ENCODE data around the gene MEN1. TPM values are rescaled to one million over a fixed set of nuclear protein-coding genes. Genes with fewer than 3 reads are reported as not detected.

The MEN1 gene
- polyA plus RNA-seq, 3 donors from 2014 or later: 15.3 to 36.1 (median 27.1) TPM

DNA sequence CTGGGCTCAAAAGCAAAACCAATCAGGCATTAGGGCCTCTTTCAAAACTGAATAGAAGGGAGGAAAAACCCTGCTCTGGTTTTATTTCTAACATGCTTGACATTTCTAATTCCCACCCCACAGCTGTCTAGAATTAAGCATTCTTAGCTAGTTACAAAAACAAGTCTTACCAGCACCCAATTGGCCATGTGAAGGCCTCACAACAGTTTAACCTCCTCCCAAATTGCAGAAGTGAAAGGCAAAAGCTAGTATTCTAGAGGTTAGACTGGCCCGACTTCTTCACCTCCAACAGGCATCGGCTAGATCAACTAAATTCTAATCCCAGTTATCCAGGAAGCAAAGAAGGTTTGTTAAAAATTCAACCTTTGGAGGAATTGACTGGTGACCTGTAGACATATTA is 38.5 kb downstream of the MEN1 start:
- H3K4me1 Mint-ChIP-seq: peaks cover 70 to 95% of the 10 kb centered on the region in 2 donors
- H3K4me3 Mint-ChIP-seq: no peak overlapping the region
- peak overlapping the region in 5 of 6 donors; percentile 20 to 80 (median 64) for H3K27ac Mint-ChIP-seq
- H3K36me3 Mint-ChIP-seq: peaks cover 34 to 84% (median 78%) of the 10 kb centered on the region in 3 donors
- peaks cover 13 to 37% (median 21%) of the 10 kb centered on the region in 3 donors for H3K27me3 Mint-ChIP-seq (ENCODE audit: low read depth in 3 of 3)
- no peaks in the 10 kb centered on the region for H3K9me3 Mint-ChIP-seq
- no peak for DNase-seq

DNA sequence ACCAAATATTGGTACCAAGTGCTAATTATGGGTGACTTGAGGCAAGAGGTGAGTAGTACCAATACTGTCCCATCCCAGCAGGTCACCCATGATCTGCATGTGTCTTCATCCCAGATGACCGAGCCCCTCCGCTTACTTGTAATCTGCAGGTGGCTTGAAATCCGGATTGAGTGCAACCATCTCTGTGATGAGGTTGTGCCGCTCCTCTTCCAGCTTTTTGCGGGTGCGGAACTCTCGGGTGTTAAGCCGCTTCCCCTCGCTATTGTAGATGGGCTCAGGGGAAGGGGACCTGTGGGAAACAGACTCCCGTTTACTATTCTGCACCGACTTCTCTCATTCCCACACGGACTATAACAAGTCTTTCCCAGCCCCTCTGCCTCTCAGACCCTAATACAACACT is 40.2 kb downstream of the MEN1 start:
- DNase-seq: no peak
- H3K27ac Mint-ChIP-seq: peak overlapping the region in 5 of 6 donors; percentile 11 to 69 (median 57)
- H3K4me1 Mint-ChIP-seq: peaks cover 66 to 92% of the 10 kb centered on the region in 2 donors
- H3K9me3 Mint-ChIP-seq: no peaks in the 10 kb centered on the region
- peaks cover 35 to 78% (median 67%) of the 10 kb centered on the region in 3 donors for H3K36me3 Mint-ChIP-seq
- H3K4me3 Mint-ChIP-seq: no peak overlapping the region
- peaks cover 15 to 41% (median 26%) of the 10 kb centered on the region in 3 donors for H3K27me3 Mint-ChIP-seq (ENCODE audit: low read depth in 3 of 3)

DNA sequence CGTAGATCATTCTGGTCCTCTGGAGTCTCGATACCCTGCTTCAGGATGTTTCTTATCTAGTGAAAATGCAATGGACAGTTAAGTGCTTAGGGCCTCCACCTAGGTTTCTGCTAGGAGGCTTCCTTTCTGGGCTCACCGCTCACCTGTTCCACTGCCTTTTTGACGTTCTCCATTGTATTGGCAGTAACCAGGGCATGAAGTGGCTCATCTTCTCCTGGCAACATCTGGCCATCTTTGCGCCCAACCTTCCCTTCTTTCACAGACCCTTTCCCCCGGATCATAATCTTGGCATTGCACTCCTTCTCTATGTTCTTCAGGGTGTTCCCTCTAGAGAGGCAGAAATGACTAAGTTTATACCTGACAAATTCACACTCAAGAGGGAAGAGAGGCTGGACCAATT is 41.1 kb downstream of the MEN1 start:
- no peak for DNase-seq
- H3K27ac Mint-ChIP-seq: peak overlapping the region; percentile 4 to 84 (median 53)
- H3K9me3 Mint-ChIP-seq: no peaks in the 10 kb centered on the region

DNA sequence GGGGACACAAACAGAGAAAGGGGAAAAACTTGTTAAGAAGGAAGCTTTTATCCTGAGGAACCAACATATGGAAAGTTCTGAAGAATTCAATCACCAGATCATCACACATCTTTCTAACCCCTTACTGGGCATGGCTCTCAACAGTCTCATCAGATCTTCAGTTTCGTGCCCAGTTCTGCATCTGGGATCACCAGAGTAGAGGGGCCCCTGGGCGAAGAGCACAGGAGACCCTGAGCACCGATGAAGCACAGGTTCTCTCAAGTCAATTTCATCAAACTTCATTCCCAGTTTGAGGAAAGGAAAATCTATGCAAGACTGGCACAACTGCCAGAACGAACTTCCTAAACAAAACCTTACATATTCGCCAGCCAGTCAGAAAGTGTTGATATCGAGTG is 42.1 kb downstream of the MEN1 start:
- Mint-ChIP-seq H3K27ac (peak overlapping the region in 5 of 6 donors; percentile 77 to 94 (median 88)), H3K4me3 (peak overlapping the region in 3 of 5 donors; percentile 18 to 33 (median 20)), H3K9me3 (no peaks in the 10 kb centered on the region), H3K36me3 (peaks cover 41 to 73% (median 62%) of the 10 kb centered on the region in 3 donors), H3K4me1 (peaks cover 73 to 93% of the 10 kb centered on the region in 2 donors), H3K27me3 (ENCODE audit: low read depth in 3 of 3) (peaks cover 19 to 53% (median 36%) of the 10 kb centered on the region in 3 donors)
- no peak for DNase-seq

More for the DNA sequence above, 41.1 kb downstream of the MEN1 start:
- Mint-ChIP-seq H3K36me3 (peaks cover 42 to 81% (median 71%) of the 10 kb centered on the region in 3 donors), H3K4me1 (peaks cover 68 to 93% of the 10 kb centered on the region in 2 donors), H3K27me3 (ENCODE audit: low read depth in 3 of 3) (peaks cover 19 to 50% (median 34%) of the 10 kb centered on the region in 3 donors), H3K4me3 (peak overlapping the region in 1 of 5 donors; percentile 40)

DNA sequence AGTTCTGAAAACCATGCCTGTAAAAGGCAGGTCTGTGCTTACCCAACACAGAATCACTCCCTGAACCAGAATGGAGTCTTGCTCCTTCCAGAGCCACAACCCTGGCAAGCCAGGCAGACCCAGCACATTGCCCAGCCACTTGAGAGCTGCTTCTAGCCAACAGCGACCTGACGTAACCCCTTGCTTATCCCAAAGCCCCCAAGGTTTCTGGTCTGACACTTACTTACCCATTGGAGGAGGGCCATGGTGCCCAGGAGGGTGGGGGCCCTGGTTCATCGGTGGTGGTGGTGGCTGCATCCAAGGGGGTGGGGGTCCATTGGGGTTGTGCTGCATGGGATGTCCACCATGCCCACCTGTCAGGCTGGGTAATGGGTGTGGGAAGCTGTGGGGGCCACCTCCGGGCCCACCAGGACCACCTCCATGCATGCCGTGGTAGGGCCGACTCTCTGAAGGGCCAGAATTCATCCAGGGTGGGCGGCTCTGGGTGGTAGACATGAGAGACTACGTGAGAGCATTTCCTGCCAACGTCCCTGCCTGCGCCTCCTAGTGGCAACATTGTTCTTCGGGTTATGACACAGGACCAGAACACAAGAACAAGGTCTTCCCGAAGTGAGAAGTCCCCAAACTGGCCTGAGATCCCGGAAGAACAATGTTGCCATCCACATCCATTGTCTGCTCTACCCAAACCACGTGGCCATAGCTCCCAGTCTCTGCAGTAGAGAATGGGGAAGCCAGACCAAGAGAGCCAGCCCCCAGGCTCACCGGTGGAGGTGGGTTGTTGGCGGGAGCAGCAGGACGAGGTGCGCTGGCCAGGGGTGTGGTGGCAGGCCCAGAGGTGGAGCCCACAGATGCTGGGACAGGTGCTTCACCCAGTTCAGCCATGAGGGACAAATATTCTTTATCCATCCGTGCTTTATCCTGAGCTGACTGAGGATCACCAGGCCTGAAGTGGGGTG is 42.7 kb downstream of the MEN1 start:
- Mint-ChIP-seq H3K27ac (peak overlapping the region; percentile 77 to 94 (median 88)), H3K4me3 (peak overlapping the region; percentile 63 to 73 (median 70)), H3K36me3 (peaks cover 40 to 72% (median 55%) of the 10 kb centered on the region in 3 donors), H3K4me1 (peaks cover 73 to 93% of the 10 kb centered on the region in 2 donors), H3K9me3 (no peaks in the 10 kb centered on the region), H3K27me3 (ENCODE audit: low read depth in 3 of 3) (peaks cover 20 to 56% (median 39%) of the 10 kb centered on the region in 3 donors)
- DNase-seq: peak; percentile 78 to 81 (median 79)

DNA sequence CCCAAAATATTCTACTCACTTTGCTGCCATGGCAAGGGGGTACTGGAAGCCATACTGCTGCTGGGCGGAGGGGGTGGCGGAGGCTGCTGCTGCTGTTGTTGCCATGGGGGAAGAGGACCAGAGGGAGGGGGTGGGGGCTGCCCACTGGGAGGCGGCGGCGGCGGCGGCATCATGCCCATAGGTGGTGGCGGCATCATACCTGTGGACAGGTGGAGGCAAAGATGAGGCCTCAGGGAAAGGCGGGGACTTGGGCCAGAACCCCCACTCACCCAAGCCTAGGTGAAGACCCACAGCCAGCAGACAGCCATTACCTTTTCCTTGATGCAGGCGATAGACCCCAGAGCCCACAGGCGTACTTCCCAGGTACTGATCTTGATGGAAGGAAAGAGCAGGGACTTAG is 43.5 kb downstream of the MEN1 start:
- Mint-ChIP-seq H3K4me1 (peaks cover 73 to 93% of the 10 kb centered on the region in 2 donors), H3K36me3 (peaks cover 46 to 67% (median 53%) of the 10 kb centered on the region in 3 donors)

DNA sequence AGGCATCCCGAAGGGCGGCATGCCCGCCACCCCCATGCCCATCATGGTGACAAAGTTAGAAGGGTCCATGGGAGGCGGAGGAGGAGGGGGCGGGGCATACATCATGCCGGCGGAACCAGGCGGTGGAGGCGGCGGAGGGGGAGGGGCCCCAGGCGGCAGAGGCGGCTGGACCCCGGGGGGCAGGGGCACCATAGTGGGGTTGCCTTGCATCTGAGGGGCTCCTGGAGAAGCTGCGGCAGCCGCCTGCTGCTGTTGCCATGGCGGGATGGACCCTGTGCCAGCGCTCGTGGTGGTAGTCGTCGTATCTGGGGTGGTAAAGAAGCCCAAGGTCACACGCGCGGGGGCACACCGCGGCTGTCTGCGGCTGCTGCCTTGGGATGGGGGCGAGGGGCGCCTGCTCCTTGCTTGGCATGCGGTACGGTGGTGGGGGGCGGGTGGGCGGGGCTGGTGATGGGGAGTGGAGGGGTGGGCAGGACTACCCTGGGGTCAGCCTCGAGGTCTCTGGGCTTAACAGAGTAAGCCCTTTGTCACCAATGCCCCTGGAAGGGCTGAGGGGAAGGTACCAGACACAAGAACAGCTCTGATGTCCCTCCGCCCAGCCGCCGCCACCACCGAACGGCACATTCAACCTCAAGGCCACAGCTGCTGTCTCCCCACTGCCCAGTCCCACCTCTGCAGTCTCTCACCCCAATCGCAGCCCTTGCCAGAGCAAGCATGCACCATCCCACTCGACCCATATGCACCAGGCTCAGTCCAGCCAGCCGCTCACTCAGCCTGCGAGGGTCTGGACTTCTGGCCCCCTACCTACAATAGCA is 44.3 kb downstream of the MEN1 start:
- Mint-ChIP-seq H3K4me3 (peak overlapping the region; percentile 74 to 88 (median 85)), H3K27me3 (ENCODE audit: low read depth in 3 of 3) (peaks cover 26 to 66% (median 44%) of the 10 kb centered on the region in 3 donors), H3K36me3 (peaks cover 45 to 58% (median 45%) of the 10 kb centered on the region in 3 donors), H3K9me3 (no peaks in the 10 kb centered on the region), H3K4me1 (peaks cover 77 to 93% of the 10 kb centered on the region in 2 donors), H3K27ac (peak overlapping the region; percentile 85 to 96 (median 92))
- DNase-seq: peak; percentile 50 to 56 (median 53)

More for the DNA sequence above, 43.5 kb downstream of the MEN1 start:
- Mint-ChIP-seq H3K9me3 (no peaks in the 10 kb centered on the region), H3K27ac (peak overlapping the region in 5 of 6 donors; percentile 80 to 94 (median 88)), H3K27me3 (ENCODE audit: low read depth in 3 of 3) (peaks cover 23 to 63% (median 43%) of the 10 kb centered on the region in 3 donors), H3K4me3 (peak overlapping the region in 4 of 5 donors; percentile 63 to 80 (median 71))
- DNase-seq: no peak

DNA sequence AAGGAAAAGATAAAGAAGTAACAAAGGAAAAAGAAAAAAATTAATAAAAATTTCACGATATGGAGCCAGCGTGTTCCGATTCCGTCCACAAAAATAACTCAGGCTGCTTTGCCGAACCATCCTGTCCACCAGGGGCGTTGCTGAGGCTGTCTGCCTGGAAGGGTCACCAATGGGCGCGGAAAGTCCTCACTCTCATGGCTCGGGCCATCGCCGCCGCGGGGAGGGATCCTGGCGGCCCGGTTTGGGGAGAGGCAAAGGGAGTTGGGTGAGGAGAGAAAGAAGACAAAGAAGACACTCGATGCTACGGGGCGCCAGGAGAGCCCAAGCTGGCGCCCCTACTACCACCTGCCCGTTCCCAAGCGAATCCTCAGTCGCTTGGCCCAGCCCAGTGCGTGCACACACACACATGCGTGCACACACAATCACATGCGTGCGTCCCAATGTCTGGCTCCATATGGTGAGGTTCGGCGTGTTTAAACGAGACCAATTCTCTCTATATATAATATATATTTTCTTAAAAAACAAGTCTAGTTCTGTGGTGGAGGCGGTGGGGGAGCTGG is 45.0 kb downstream of the MEN1 start:
- peaks cover 28 to 64% (median 49%) of the 10 kb centered on the region in 3 donors for H3K27me3 Mint-ChIP-seq (ENCODE audit: low read depth in 3 of 3)
- peak overlapping the region; percentile 74 to 88 (median 85) for H3K4me3 Mint-ChIP-seq
- DNase-seq: peak in 2 of 3 donors; percentile 26 to 30
- peaks cover 38 to 51% (median 39%) of the 10 kb centered on the region in 3 donors for H3K36me3 Mint-ChIP-seq
- H3K9me3 Mint-ChIP-seq: no peaks in the 10 kb centered on the region
- H3K27ac Mint-ChIP-seq: peak overlapping the region; percentile 90 to 96 (median 92)
- H3K4me1 Mint-ChIP-seq: peaks cover 82 to 93% of the 10 kb centered on the region in 2 donors

DNA sequence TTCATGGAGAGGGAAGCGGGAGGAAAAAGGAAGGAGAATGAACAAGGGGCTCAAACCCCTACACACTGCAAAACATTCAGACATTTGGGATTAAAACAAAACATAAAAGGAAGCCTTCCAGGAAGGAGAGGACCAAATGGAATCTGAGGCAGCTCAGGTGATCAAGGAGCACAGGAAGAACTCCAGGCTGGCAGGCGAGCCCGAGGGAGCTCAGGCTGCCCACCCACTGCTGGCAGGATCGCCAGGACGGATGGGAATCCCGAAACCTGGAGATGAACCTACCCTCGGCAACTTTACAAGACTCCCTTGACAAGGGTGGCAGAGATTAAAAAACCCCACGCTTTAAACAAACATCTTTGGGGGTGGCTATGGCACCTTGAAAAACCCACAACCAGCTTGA is 45.6 kb downstream of the MEN1 start:
- H3K9me3 Mint-ChIP-seq: no peaks in the 10 kb centered on the region
- peaks cover 88 to 97% of the 10 kb centered on the region in 2 donors for H3K4me1 Mint-ChIP-seq
- H3K4me3 Mint-ChIP-seq: peak overlapping the region; percentile 74 to 88 (median 85)
- peaks cover 28 to 64% (median 49%) of the 10 kb centered on the region in 3 donors for H3K27me3 Mint-ChIP-seq (ENCODE audit: low read depth in 3 of 3)
- H3K27ac Mint-ChIP-seq: peak overlapping the region; percentile 90 to 96 (median 92)
- peaks cover 34 to 47% (median 37%) of the 10 kb centered on the region in 3 donors for H3K36me3 Mint-ChIP-seq
- no peak for DNase-seq

DNA sequence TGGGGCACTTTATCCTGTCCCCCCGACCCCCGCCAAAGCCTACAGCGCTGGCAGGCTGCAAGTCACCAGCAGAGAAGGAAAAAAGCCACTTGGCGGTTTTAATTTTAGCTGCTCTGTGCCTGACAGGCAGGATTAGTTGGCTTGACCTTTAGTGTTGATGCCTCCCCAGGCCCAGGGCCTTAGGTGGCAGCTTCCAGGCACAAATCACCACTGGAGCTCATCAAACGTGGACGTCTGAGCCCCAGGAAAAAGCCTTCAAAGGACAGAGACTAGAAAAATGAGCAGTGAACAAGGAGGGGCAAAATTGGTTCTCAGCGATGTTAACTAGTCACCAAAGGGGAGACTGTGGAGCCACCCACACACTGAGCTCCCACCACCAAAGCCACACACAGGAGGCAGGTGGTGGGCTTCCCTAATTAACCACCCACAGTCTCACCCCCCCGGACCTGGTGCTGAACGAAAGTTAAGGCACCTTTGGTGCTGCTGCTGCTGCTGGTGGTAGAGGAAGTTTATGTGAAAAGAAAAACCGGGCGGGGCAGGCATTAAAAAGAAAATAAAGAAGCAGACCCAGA is 46.2 kb downstream of the MEN1 start:
- Mint-ChIP-seq H3K27ac (peak overlapping the region; percentile 90 to 96 (median 92)), H3K36me3 (peaks cover 27 to 41% (median 32%) of the 10 kb centered on the region in 3 donors), H3K27me3 (ENCODE audit: low read depth in 3 of 3) (peaks cover 28 to 58% (median 49%) of the 10 kb centered on the region in 3 donors), H3K9me3 (no peaks in the 10 kb centered on the region), H3K4me1 (peaks cover 90 to 97% of the 10 kb centered on the region in 2 donors), H3K4me3 (peak overlapping the region; percentile 74 to 88 (median 85))
- DNase-seq: peak; percentile 85 to 87 (median 86)

DNA sequence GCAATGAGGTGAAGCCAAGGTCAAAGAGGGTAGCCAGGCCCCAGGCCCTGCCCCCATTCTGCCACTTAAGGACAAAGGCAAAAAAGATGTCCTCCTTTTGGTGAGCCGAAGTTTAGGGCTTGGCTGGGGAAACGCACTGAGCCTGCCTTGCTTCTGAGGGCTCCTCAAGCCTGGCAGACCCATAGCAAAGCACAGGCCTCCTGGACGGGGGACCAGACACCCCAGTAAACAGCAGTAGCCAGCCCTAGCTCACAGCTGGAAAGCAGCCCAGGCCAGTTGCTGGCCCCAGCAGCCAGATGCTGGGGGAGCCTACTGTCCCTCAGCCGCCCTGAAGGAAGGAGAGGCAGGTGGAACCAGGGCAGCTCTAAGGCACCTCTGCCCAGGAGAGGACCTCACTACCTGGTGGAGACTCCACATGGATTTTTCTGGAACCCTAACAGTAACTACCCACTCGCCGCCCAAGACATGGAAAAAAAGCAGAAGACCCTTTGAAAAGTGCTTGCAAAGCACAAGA is 46.8 kb downstream of the MEN1 start:
- H3K4me3 Mint-ChIP-seq: peak overlapping the region; percentile 74 to 88 (median 85)
- peak overlapping the region; percentile 90 to 96 (median 92) for H3K27ac Mint-ChIP-seq
- H3K27me3 Mint-ChIP-seq (ENCODE audit: low read depth in 3 of 3): peaks cover 28 to 53% (median 46%) of the 10 kb centered on the region in 3 donors
- DNase-seq: peak in 2 of 3 donors; percentile 30 to 35
- peaks cover 94 to 97% of the 10 kb centered on the region in 2 donors for H3K4me1 Mint-ChIP-seq
- peaks cover 25 to 36% (median 31%) of the 10 kb centered on the region in 3 donors for H3K36me3 Mint-ChIP-seq
- no peaks in the 10 kb centered on the region for H3K9me3 Mint-ChIP-seq
